ENCODE results near the gene ANP32B.
"Not testable (repeated sequence)": the region's sequence is repeated elsewhere in the genome, so short reads cannot be mapped to it uniquely, and the experiment has no call there.

The ANP32B gene

GRCh38 chr9:97964901-97965300 is 18.2 kb upstream of the ANP32B start:
- DNase-seq = no peak

- no peak for DNase-seq
These were observed 16.6 kb upstream of the ANP32B start for GRCh38 chr9:97966493-97966892.

GRCh38 chr9:97969014-97969413 is 14.1 kb upstream of the ANP32B start:
- DNase-seq = no peak

- no peak for DNase-seq
These were observed 13.0 kb upstream of the ANP32B start for GRCh38 chr9:97970165-97970564.

- DNase-seq = no peak
These were observed 10.4 kb upstream of the ANP32B start for GRCh38 chr9:97972753-97973152.

DNA sequence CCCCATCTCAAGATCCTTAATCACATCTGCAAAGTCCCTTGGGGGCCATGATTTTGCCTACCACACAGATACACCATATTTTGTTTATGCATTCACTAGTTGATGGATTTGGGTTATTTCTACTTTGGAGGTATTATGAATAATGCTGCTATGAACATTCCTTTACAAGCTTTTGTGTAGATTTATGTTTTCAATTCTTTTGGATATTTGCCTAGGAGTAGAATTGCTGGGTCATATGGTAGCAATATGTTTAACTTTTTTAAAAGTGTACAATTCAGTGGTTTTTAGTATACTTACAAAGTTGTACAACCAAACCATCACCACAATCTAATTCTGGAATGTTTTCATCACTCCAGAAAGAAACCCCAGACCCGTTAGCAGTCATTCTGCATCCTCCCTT is 7.8 kb upstream of the ANP32B start:
- DNase-seq = no peak

DNA sequence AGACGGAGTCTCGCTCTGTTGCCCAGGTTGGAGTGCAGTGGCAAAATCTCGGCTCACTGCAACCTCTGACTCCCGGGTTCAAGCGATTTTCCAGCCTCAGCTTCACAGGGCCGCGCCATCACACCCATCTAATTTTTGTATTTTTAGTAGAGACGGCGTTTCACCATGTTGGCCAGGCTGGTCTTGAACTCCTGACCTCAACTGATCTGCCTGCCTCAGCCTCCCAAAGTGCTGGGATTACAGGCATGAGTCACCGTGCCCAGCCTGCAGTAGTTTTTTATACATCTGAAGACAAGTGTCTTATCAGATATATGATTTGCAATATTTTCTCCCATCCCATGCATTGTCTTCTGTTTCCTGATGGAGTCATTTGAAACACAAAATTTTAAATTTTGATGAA is 6.5 kb upstream of the ANP32B start:
- not testable (repeated sequence) for DNase-seq

DNA sequence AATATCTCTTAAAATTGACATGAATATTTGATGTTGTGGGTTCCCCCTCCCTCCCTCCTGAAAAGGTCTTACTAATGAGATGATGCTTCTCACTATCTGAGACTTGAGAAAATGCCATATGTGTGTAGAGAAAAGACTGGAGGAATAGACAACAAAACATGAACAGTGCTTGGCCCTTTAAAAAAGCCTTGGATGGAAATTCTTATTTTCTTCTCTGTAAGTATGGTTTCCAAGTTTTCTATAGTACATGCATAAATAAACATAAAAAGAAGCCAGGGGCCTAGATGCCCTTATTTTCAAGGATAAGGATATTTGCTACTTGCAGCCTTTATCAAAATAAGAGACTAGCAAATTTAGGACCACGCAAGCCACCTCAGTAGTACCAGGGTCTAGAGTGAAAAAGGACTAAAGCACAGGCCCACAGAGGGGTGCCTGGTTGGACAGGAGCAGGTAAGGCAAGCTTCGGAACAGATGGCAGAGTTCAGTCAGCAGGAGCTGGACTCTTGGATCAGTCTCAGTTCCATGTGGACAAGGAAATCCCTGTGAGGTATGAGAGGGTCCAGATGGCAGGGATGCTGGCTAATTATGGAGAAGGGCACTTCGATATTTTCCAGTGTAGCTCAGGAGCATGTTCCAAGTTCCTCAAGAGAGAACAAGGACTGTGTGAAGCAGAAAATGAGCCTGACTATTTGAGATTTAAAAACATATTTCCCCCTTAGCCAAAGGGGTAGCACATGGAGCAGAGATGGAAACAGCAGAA is 4.6 kb upstream of the ANP32B start:
- DNase-seq = no peak

GRCh38 chr9:97979788-97980478 is 3.2 kb upstream of the ANP32B start:
- no peak for DNase-seq

DNA sequence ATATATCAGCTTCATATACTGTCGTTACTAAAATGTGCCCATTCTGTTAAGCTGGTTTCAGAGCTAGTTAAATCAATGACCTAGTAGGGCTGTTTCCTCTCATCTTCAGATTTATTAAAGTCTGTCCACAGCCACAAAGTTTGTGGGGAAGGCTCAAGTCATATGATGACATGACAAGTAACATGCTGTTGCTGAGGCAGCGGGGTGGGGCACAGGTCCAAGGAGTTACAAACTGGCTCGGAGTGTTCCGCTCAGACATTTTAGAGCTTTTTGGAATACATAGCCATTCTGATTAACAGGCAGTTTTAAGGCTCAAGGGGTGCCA is 2.7 kb upstream of the ANP32B start:
- no peak for DNase-seq

GRCh38 chr9:97980918-97981845 is 2.0 kb upstream of the ANP32B start:
- no peak for DNase-seq

GRCh38 chr9:97981846-97982682 is 1.1 kb upstream of the ANP32B start:
- DNase-seq = no peak

DNA sequence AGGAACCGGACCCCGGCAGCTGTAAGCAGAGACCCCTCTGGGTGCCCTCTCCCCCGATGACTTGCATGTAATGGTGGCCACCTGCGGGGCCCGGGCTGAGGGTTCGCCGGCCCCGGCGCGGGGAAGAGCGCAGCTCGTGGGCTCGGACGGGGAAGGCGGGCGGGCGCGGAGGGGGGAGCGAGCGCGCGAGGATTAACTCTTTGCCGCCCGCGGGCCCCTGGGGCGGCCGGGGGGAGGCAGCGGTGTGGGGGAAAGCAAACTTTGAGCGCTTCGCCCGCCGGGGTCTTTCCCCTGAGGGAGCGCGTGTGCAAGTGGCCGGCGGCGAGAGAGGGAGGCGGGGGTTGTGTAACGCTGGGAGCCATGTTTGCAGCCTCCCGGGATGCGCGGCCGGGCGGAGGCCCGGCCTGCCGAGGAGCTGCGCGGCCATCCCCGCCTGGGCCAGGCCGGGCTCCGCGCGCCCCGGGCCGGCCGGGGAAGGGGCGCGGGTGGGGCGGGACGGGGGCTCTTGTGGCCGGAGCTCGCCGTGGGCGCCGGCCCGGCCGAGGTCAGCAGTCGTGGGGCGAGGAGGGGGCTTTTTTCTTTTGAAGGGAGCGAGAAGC is 547 bp downstream of the ANP32B start:
- DNase-seq = no peak

- peak; percentile 68 for DNase-seq
These were observed 1.3 kb downstream of the ANP32B start for GRCh38 chr9:97984188-97985057.

DNA sequence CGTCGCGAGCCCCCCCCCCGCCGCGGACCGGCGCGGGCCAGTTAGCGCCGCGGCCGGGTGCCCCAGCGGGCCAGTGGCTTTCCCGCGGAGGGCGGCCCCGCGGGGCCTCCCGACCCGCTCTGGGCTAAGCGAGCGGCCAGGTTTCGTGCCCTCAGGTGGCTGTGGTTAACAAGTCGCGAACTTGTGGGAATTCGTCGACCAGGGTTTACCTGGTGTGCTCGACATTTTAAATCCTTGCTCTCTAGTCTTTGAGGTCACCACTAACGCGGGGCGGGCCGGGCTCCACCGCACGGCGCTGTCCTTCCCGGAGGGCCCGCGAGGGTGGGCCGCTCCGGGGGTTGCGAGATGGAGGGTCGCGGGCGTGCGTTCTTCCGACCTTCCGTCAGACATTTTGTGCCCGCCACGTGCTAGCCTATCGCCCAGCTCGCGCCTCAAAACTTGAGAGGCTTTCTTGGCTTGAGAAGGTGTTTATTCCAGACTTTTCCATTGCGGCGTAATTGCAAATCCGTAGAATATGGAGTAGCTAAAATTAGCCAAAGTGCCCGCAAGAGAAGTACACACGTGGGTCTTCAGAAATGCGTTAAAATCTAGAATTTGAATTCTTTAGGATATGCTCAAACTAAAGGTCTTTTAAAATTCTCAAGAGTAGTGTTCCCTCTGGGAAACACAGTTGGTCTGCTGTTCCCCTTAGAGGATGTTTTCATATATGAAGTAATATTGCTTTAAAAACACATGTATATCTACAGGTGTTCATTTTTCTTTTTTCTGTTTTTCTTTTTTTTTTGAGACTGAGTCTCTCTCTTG is 2.1 kb downstream of the ANP32B start:
- no peak for DNase-seq

DNA sequence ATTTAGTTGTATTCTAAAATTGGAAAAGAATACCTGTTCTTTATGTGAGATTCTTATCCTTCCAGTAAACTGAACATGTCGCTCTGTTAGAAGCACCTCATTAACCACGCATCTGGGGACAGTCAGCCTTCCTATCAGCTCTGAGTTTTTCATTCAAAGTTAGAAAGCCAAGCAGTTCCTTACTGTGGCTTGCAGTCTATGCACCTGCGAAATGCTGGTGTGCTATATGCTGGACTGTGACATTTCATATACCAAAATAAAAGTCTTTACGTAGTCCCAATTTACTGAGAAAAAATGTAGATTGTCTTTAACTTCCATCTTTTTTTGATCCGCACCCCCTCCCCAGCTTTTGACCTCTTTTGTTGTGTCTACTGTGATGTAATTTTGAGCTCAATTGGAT is 4.3 kb downstream of the ANP32B start:
- DNase-seq = no peak

GRCh38 chr9:97990259-97990658 is 7.1 kb downstream of the ANP32B start:
- peak; percentile 40 for DNase-seq

GRCh38 chr9:97991818-97992217 is 8.7 kb downstream of the ANP32B start:
- DNase-seq = no peak

GRCh38 chr9:97992219-97992618 is 9.1 kb downstream of the ANP32B start:
- no peak for DNase-seq

- no peak for DNase-seq
These were observed 9.9 kb downstream of the ANP32B start for GRCh38 chr9:97993000-97993399.
